Measurements from ENCODE around the gene CDH9.

The CDH9 gene, protein sequence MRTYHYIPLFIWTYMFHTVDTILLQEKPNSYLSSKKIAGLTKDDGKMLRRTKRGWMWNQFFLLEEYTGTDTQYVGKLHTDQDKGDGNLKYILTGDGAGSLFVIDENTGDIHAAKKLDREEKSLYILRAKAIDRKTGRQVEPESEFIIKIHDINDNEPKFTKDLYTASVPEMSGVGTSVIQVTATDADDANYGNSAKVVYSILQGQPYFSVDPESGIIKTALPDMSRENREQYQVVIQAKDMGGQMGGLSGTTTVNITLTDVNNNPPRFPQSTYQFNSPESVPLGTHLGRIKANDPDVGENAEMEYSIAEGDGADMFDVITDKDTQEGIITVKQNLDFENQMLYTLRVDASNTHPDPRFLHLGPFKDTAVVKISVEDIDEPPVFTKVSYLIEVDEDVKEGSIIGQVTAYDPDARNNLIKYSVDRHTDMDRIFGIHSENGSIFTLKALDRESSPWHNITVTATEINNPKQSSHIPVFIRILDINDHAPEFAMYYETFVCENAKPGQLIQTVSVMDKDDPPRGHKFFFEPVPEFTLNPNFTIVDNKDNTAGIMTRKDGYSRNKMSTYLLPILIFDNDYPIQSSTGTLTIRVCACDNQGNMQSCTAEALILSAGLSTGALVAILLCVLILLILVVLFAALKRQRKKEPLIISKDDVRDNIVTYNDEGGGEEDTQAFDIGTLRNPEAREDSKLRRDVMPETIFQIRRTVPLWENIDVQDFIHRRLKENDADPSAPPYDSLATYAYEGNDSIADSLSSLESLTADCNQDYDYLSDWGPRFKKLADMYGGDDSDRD

DNA sequence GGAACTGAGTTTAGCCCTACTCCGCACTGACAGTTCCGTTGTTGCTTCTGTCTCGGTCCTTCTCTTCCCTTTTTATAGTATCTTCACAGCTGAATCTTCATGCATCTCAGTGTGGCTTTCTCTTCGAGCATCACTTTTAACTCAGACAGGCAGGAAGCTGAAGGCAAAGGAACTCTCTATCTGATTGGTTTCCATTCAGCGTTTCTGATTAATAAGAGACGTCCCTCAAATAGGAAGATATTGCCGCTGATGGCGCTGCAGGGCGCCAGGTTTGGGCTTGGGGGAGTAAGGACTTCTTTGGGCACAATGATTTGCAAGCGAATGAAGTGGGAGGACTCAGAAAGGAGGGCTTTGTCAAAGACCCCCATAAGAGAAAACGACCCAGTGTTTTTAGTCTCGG lies at the start of gene CDH9:
TSS of gene CDH9 (minus strand) at position 111 of the 400 bp plus-strand sequence. CDS start 50,253 bp downstream, outside the sequence.
- no peak for DNase-seq (ENCODE audit: extremely low spot score)
- ChIA-PET CTCF (no interaction called here), POLR2A (no interaction called here)
- TF ChIP-seq CTCF (IDR thresholded peaks at IDR 0.05; ENCODE audit: control extremely low read depth, extremely low read depth, low read depth, missing control alignments) = no peak

- ChIA-PET CTCF (interaction anchor here (0.9 kb wide), 1 partner anchor 9 kb away, joined by 3 read pairs; no protein-coding TSS in a partner anchor), POLR2A (no interaction called here)
- DNase-seq (ENCODE audit: extremely low spot score) = no peak
- TF ChIP-seq CTCF (IDR thresholded peaks at IDR 0.05; ENCODE audit: control extremely low read depth, extremely low read depth, low read depth, missing control alignments) = no peak
Observed at GRCh38 chr5:27087747-27088146, 49.4 kb upstream of the CDH9 start.

DNA sequence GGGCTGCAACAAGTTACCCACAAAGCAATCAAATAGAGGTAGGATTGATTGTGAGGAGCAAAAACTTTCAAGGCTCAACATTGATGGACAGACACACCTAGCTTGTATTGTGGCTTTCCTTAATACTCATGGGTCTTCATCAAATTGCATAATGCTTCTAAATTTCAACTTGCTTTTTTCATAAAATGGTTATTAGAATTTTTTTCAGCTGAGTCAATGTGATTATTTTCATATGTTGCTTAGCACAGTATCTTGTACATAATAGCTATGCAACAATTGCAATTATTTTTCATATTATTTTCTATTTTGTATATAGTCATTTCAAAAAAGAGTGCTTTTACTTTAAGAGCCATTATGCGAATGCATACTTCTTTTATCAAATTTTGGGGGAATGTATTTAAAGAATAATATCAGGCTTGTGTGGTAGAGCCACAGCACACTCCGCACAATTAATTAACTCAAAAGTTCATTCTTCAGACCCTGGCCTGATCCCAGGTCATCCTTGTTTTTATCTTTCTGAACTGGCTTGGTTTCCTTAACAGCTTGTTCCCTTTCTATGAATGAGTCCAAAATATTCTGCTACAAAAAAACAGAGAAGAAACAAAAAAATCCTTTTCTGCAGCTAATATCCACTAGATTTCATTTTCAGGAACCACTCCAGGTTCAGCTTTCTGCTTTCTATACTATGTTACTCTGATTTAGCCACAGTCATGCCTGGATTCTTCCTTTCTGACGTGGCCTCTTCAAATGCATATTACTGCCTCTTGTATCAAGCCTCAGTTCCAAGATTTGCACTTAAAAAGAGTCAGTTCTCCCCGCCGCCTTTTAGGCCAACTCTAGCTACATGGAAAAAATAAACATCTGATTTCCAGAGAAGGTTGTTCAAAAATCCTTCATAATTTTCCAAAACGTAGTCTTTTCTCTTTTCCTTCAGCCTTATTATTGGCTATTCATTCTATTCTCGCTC lies 45.3 kb upstream of the CDH9 start:
- no peak for TF ChIP-seq CTCF (IDR thresholded peaks at IDR 0.05; ENCODE audit: control extremely low read depth, extremely low read depth, low read depth, missing control alignments)
- no peak for DNase-seq (ENCODE audit: extremely low spot score)
- ChIA-PET CTCF (interaction anchor here (1.3 kb wide), 1 partner anchor 9 kb away, joined by 3 read pairs; no protein-coding TSS in a partner anchor), POLR2A (no interaction called here)

DNA sequence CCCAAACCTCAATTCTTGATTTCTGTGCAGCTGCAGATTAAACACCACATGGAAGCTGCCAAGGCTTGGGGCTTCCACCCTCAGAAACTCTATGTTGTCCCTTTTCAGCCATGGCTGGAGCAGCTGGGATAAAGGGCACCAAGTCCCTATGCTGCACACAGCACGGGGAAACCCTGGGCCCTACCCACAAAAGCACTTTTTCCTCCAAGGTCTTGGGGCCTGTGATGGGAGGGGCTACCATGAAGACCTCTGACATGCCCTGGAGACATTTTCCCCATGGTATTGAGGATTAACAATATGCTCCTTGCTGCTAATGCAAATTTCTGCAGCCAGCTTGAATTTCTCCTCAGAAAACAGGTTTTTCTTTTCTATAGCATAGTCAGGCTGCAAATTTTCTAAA lies 41.8 kb upstream of the CDH9 start:
- no peak for DNase-seq (ENCODE audit: extremely low spot score)
- TF ChIP-seq CTCF (IDR thresholded peaks at IDR 0.05; ENCODE audit: control extremely low read depth, extremely low read depth, low read depth, missing control alignments) = no peak
- CTCF ChIA-PET = interaction anchor here (1.1 kb wide), 1 partner anchor 13 kb away, joined by 3 read pairs; no protein-coding TSS in a partner anchor
- POLR2A ChIA-PET = no interaction called here

- ChIA-PET CTCF (no interaction called here), POLR2A (no interaction called here)
- TF ChIP-seq CTCF (IDR thresholded peaks at IDR 0.05; ENCODE audit: control extremely low read depth, extremely low read depth, low read depth, missing control alignments) = no peak
- DNase-seq (ENCODE audit: extremely low spot score) = no peak
Observed at GRCh38 chr5:27062451-27062850, 24.1 kb upstream of the CDH9 start.

DNA sequence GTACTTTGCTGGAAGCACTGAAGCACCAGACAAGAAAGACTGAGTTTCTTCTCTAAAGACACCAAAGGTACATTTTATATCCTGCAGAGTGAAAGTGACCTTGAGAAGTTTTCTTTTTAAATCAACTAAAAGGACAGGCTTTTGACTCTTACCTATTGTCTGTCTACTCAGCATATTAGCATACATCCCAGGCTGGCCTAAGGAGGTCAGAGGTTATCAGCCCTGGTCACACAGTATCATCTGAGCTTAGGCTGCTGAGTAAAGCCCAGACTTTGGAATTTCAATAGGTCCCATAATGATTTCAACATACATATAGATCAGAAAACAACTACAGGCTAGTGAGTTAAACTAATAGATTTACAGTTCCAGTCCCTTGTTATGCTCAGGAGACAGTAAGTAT lies 10.1 kb upstream of the CDH9 start:
- POLR2A ChIA-PET = no interaction called here
- no peak for DNase-seq (ENCODE audit: extremely low spot score)
- CTCF ChIA-PET = no interaction called here
- TF ChIP-seq CTCF (IDR thresholded peaks at IDR 0.05; ENCODE audit: control extremely low read depth, extremely low read depth, low read depth, missing control alignments) = no peak

Data from GM10248 (cell line).